ENCODE data around the gene LIMA1. TPM values are rescaled to one million over a fixed set of nuclear protein-coding genes. Genes with fewer than 3 reads are reported as not detected.

Gene LIMA1
- total and polyA plus RNA-seq, 9 of the 15 experiments (the other 6 are each of a cell fraction or from before 2014, with no cell fraction given), result 20.2 to 37.8 (median 27.3) TPM

DNA sequence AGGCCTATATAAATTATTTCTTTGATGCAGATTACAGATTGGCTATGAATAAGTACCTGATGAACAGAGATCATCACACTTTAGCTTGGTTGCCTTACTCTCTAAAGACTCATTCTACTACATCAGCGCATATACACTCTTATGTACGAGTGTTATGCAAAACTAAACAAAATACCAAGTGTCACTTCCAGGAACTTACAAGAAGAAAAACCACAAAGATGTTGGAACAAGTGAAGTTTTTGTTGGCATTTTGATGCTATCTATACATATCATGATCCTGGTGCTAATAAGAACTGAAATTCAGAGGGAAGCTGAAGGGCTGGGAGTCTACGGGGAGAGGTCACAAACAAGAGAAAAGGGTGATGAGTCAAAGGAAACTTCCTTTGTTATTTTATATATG, 68.3 kb downstream of the LIMA1 start:
- CTCF ChIA-PET (ENCODE audit: low intra/inter-chr PET ratio), result no interaction called here

More for the DNA sequence above, 68.3 kb downstream of the LIMA1 start:
- Histone ChIP-seq H3K79me2 (ENCODE audit: control insufficient read depth, insufficient read depth, low read length) (peaks cover 17% of the 10 kb centered on the region), H3K27ac (ENCODE audit: extremely low read depth, low read depth, low read length) (no peak overlapping the region), H3K9me3 (replicated peaks; ENCODE audit: control insufficient read depth, insufficient read depth, low read depth, low read length) (no peaks in the 10 kb centered on the region), H3K4me3 (no peak overlapping the region), H3K4me2 (ENCODE audit: insufficient read depth, low read length) (no peak overlapping the region), H3K9me1 (ENCODE audit: control insufficient read depth, insufficient read depth, low read length) (no peaks in the 10 kb centered on the region), H4K20me1 (replicated peaks; ENCODE audit: control insufficient read depth, insufficient read depth, low read length) (no peaks in the 10 kb centered on the region), H3K36me3 (ENCODE audit: control insufficient read depth, insufficient read depth, low read length) (peaks cover 8% of the 10 kb centered on the region; the same call in 1 of the 3 replicates), H3K4me1 (replicated peaks in 1 of 2; ENCODE audit: control insufficient read depth in 2 of 2, insufficient read depth in 2 of 2, low read length in 2 of 2) (no peaks in the 10 kb centered on the region; a peak in 1 of 5 replicates), H3K27me3 (ENCODE audit: control insufficient read depth in 2 of 2, insufficient read depth in 2 of 2, low read length in 2 of 2) (no peaks in the 10 kb centered on the region), H3K9ac (ENCODE audit: insufficient read depth in 1 of 2, low read depth in 2 of 2, low read length in 2 of 2) (no peak overlapping the region), H2AFZ (ENCODE audit: low read depth, low read length) (no peak overlapping the region)
- intact Hi-C loops (cut with micrococcal nuclease) (no loop called here), in situ Hi-C loops (cut with MboI) (no loop called here)
- no peak for DNase-seq (ENCODE audit: extremely low read depth in 1 of 4, low spot score in 3 of 4)
- TF ChIP-seq DIDO1 (tag; IDR thresholded peaks at IDR 0.05; ENCODE audit: low read depth), result no peak
- TF ChIP-seq, protein P1, sequence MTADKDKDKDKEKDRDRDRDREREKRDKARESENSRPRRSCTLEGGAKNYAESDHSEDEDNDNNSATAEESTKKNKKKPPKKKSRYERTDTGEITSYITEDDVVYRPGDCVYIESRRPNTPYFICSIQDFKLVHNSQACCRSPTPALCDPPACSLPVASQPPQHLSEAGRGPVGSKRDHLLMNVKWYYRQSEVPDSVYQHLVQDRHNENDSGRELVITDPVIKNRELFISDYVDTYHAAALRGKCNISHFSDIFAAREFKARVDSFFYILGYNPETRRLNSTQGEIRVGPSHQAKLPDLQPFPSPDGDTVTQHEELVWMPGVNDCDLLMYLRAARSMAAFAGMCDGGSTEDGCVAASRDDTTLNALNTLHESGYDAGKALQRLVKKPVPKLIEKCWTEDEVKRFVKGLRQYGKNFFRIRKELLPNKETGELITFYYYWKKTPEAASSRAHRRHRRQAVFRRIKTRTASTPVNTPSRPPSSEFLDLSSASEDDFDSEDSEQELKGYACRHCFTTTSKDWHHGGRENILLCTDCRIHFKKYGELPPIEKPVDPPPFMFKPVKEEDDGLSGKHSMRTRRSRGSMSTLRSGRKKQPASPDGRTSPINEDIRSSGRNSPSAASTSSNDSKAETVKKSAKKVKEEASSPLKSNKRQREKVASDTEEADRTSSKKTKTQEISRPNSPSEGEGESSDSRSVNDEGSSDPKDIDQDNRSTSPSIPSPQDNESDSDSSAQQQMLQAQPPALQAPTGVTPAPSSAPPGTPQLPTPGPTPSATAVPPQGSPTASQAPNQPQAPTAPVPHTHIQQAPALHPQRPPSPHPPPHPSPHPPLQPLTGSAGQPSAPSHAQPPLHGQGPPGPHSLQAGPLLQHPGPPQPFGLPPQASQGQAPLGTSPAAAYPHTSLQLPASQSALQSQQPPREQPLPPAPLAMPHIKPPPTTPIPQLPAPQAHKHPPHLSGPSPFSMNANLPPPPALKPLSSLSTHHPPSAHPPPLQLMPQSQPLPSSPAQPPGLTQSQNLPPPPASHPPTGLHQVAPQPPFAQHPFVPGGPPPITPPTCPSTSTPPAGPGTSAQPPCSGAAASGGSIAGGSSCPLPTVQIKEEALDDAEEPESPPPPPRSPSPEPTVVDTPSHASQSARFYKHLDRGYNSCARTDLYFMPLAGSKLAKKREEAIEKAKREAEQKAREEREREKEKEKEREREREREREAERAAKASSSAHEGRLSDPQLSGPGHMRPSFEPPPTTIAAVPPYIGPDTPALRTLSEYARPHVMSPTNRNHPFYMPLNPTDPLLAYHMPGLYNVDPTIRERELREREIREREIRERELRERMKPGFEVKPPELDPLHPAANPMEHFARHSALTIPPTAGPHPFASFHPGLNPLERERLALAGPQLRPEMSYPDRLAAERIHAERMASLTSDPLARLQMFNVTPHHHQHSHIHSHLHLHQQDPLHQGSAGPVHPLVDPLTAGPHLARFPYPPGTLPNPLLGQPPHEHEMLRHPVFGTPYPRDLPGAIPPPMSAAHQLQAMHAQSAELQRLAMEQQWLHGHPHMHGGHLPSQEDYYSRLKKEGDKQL (CRISPR knock-in tag; IDR thresholded peaks at IDR 0.05; ENCODE audit: borderline replicate concordance), result no peak
- TF ChIP-seq KLF10 (CRISPR knock-in tag; IDR thresholded peaks at IDR 0.05), result no peak
- no peak for TF ChIP-seq NFYB (IDR thresholded peaks at IDR 0.05; ENCODE audit: extremely low read depth, insufficient read length)
- no peak for TF ChIP-seq NFE2 (IDR thresholded peaks at IDR 0.05; ENCODE audit: low read depth)
- no peak for TF ChIP-seq CBFB (CRISPR knock-in tag; IDR thresholded peaks at IDR 0.05)
- no peak for TF ChIP-seq ARID1B (IDR thresholded peaks at IDR 0.05)
- TF ChIP-seq TSC22D4 (tag; IDR thresholded peaks at IDR 0.05), result no peak
- TF ChIP-seq, protein P2, sequence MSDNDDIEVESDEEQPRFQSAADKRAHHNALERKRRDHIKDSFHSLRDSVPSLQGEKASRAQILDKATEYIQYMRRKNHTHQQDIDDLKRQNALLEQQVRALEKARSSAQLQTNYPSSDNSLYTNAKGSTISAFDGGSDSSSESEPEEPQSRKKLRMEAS (CRISPR knock-in tag; IDR thresholded peaks at IDR 0.05), result no peak
- no peak for TF ChIP-seq FOXJ2 (tag; IDR thresholded peaks at IDR 0.05)
- TF ChIP-seq SUPT5H (IDR thresholded peaks at IDR 0.05), result no peak
- TF ChIP-seq NFIC (IDR thresholded peaks at IDR 0.05), result no peak
- no peak for TF ChIP-seq CBX1 (IDR thresholded peaks at IDR 0.05; ENCODE audit: low read depth)
- TF ChIP-seq, protein P3, sequence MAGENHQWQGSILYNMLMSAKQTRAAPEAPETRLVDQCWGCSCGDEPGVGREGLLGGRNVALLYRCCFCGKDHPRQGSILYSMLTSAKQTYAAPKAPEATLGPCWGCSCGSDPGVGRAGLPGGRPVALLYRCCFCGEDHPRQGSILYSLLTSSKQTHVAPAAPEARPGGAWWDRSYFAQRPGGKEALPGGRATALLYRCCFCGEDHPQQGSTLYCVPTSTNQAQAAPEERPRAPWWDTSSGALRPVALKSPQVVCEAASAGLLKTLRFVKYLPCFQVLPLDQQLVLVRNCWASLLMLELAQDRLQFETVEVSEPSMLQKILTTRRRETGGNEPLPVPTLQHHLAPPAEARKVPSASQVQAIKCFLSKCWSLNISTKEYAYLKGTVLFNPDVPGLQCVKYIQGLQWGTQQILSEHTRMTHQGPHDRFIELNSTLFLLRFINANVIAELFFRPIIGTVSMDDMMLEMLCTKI (IDR thresholded peaks at IDR 0.05; ENCODE audit: partially characterized antibody), result no peak
- no peak for TF ChIP-seq CBFA2T3 (IDR thresholded peaks at IDR 0.05)
- no peak for TF ChIP-seq POLR2H (tag; IDR thresholded peaks at IDR 0.05; ENCODE audit: low read depth)
- no TSS peak for BruUV-seq (replicated peaks)
- POLR2A ChIA-PET, result interaction anchor here (2.4 kb wide), 1 partner anchor 11 kb away, joined by 9 read pairs; no protein-coding TSS in a partner anchor
- 81% methylated on average over 3 of the region's 3 CpGs for WGBS (ENCODE audit: insufficient coverage, low coverage, missing lambda C conversion rate)
- ATAC-seq, result no peak
- no peak for FAIRE-seq
